SK-N-SH treated with all-trans-retinoic acid at 6 μM for 48 hours (cell line): ENCODE results near the gene CSF2RB.

Source experiments
- ATAC-seq: fragments of 200-7000 bp; cut with Tn5 transposase; 3 replicates; pipeline ENCODE4 v1.9.1; 2020; ENCODE audit warnings: mild to moderate bottlenecking, moderate library complexity
- ARNTL ChIP-seq: fragments of 450-650 bp; formaldehyde crosslinking; IDR thresholded peaks from 2 replicates; pipeline ENCODE4 v1.5.0; 2020; ENCODE audit warnings: low read depth, mild to moderate bottlenecking, moderate library complexity, borderline replicate concordance
- BACH2 ChIP-seq: fragments of 250-450 bp; sonication (Bioruptor Pico); IDR thresholded peaks from 2 replicates; pipeline ENCODE4 v1.9.0; 2021; ENCODE audit warnings: mild to moderate bottlenecking, borderline replicate concordance
- ESRRG ChIP-seq: fragments of 250-450 bp; sonication (Bioruptor Pico); IDR thresholded peaks from 2 replicates; pipeline ENCODE4 v1.6.1; 2021; ENCODE audit warnings: mild to moderate bottlenecking
- GLIS3 ChIP-seq: fragments of 250-450 bp; sonication (Bioruptor Pico); IDR thresholded peaks from 2 replicates; pipeline ENCODE4 v1.5.0; 2020; ENCODE audit warnings: mild to moderate bottlenecking, moderate library complexity
- ISL1 ChIP-seq: fragments of 250-450 bp; sonication (Bioruptor Pico); IDR thresholded peaks from 2 replicates; pipeline ENCODE4 v2.1.2; 2022; ENCODE audit warnings: mild to moderate bottlenecking, moderate library complexity
- PPARA ChIP-seq: fragments of 250-450 bp; sonication (Bioruptor Pico); IDR thresholded peaks from 2 replicates; pipeline ENCODE4 v1.5.0; 2020; ENCODE audit warnings: mild to moderate bottlenecking, borderline replicate concordance
- RARB ChIP-seq: fragments of 250-450 bp; sonication (Bioruptor Pico); IDR thresholded peaks from 2 replicates; pipeline ENCODE4 v1.8.0; 2021; ENCODE audit warnings: mild to moderate bottlenecking, moderate library complexity
- TCF4 ChIP-seq: fragments of 250-450 bp; sonication (Bioruptor Pico); IDR thresholded peaks from 2 replicates; pipeline ENCODE4 v1.8.0; 2021; ENCODE audit warnings: mild to moderate bottlenecking, moderate library complexity, borderline replicate concordance
- TOX ChIP-seq: fragments of 250-450 bp; sonication (Bioruptor Pico); IDR thresholded peaks from 2 replicates; pipeline ENCODE4 v1.8.0; 2021; ENCODE audit warnings: mild to moderate bottlenecking, moderate library complexity, borderline replicate concordance
- ZC3H10 ChIP-seq: fragments of 250-450 bp; sonication (Bioruptor Pico); IDR thresholded peaks from 2 replicates; pipeline ENCODE4 v1.5.1; 2021; ENCODE audit warnings: mild to moderate bottlenecking, moderate library complexity
- ZFP3 ChIP-seq: fragments of 250-450 bp; sonication (Bioruptor Pico); IDR thresholded peaks from 2 replicates; pipeline ENCODE4 v1.5.0; 2020; ENCODE audit warnings: mild to moderate bottlenecking, moderate library complexity
- ZNF565 ChIP-seq: fragments of 450-650 bp; formaldehyde crosslinking; conservative IDR thresholded peaks from 2 replicates; pipeline ENCODE4 v1.5.0; 2020; ENCODE audit warnings: low read depth, mild to moderate bottlenecking, moderate library complexity
- ZNF70 ChIP-seq: fragments of 450-650 bp; formaldehyde crosslinking; IDR thresholded peaks from 2 replicates; pipeline ENCODE4 v1.5.0; 2020; ENCODE audit warnings: mild to moderate bottlenecking, moderate library complexity
- ZNF8 ChIP-seq: fragments of 450-650 bp; formaldehyde crosslinking; IDR thresholded peaks from 2 replicates; pipeline ENCODE4 v1.5.0; 2020; ENCODE audit warnings: mild to moderate bottlenecking, moderate library complexity
- TF ChIP-seq, protein P1 (sequence below): fragments of 250-450 bp; sonication (Bioruptor Pico); IDR thresholded peaks from 2 replicates; pipeline ENCODE4 v1.5.1; 2021; ENCODE audit warnings: mild to moderate bottlenecking, moderate library complexity
- TF ChIP-seq, protein P2 (sequence below): fragments of 250-450 bp; sonication (Bioruptor Pico); IDR thresholded peaks from 2 replicates; pipeline ENCODE4 v1.8.0; 2021; ENCODE audit warnings: low read depth, mild to moderate bottlenecking, moderate library complexity, borderline replicate concordance
- TF ChIP-seq, protein P3 (sequence below): fragments of 250-450 bp; sonication (Bioruptor Pico); IDR thresholded peaks from 2 replicates; pipeline ENCODE4 v1.8.0; 2020; ENCODE audit warnings: mild to moderate bottlenecking, moderate library complexity, borderline replicate concordance
- TF ChIP-seq, protein P4 (sequence below): fragments of 250-450 bp; sonication (Bioruptor Pico); IDR thresholded peaks from 2 replicates; pipeline ENCODE4 v1.5.0; 2020; ENCODE audit warnings: mild to moderate bottlenecking, moderate library complexity

Gene CSF2RB

DNA sequence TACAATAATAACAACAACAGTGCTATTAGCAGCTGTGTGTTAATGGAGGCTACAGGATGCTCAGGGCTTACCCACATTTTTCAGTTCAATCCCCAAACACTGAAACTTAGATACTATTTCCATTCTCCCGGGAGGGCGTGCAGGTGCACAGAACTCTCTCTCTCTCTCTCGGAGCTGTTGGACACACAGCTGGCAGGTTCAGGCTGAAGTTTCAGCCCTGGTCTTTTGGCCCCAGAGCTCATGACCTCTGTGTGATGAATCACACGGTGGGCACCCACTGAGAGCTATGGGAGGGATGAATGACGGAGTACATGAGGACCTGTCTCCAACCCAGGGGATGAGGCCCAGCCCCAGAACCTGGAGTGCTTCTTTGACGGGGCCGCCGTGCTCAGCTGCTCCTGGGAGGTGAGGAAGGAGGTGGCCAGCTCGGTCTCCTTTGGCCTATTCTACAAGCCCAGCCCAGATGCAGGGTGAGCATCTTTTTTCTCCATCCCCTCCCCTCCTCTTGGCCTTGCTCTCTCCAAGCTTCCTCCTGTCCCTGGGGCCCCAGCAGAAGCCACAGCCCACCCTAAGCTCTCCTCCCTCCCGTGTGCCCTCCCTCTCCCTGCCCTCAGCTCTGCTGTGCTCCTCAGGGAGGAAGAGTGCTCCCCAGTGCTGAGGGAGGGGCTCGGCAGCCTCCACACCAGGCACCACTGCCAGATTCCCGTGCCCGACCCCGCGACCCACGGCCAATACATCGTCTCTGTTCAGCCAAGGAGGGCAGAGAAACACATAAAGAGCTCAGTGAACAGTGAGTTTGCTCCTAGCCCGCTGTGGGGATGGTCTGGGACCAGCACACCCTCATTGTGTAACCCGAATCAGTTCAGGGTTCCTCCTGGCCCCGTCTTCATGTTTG, 16.9 kb downstream of the CSF2RB start:
- no peak for ATAC-seq
- TF ChIP-seq ZNF565 (CRISPR knock-in tag) = no peak
- TF ChIP-seq, protein P1, sequence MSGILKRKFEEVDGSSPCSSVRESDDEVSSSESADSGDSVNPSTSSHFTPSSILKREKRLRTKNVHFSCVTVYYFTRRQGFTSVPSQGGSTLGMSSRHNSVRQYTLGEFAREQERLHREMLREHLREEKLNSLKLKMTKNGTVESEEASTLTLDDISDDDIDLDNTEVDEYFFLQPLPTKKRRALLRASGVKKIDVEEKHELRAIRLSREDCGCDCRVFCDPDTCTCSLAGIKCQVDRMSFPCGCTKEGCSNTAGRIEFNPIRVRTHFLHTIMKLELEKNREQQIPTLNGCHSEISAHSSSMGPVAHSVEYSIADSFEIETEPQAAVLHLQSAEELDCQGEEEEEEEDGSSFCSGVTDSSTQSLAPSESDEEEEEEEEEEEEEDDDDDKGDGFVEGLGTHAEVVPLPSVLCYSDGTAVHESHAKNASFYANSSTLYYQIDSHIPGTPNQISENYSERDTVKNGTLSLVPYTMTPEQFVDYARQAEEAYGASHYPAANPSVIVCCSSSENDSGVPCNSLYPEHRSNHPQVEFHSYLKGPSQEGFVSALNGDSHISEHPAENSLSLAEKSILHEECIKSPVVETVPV (CRISPR knock-in tag) = no peak
- TF ChIP-seq TOX = no peak
- TF ChIP-seq, protein P2, sequence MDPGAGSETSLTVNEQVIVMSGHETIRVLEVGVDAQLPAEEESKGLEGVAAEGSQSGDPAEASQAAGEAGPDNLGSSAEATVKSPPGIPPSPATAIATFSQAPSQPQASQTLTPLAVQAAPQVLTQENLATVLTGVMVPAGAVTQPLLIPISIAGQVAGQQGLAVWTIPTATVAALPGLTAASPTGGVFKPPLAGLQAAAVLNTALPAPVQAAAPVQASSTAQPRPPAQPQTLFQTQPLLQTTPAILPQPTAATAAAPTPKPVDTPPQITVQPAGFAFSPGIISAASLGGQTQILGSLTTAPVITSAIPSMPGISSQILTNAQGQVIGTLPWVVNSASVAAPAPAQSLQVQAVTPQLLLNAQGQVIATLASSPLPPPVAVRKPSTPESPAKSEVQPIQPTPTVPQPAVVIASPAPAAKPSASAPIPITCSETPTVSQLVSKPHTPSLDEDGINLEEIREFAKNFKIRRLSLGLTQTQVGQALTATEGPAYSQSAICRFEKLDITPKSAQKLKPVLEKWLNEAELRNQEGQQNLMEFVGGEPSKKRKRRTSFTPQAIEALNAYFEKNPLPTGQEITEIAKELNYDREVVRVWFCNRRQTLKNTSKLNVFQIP (CRISPR knock-in tag) = no peak
- TF ChIP-seq BACH2 (CRISPR knock-in tag) = no peak
- no peak for TF ChIP-seq ZFP3 (CRISPR knock-in tag)
- no peak for TF ChIP-seq PPARA (CRISPR knock-in tag)
- TF ChIP-seq ZC3H10 (CRISPR knock-in tag) = no peak

DNA sequence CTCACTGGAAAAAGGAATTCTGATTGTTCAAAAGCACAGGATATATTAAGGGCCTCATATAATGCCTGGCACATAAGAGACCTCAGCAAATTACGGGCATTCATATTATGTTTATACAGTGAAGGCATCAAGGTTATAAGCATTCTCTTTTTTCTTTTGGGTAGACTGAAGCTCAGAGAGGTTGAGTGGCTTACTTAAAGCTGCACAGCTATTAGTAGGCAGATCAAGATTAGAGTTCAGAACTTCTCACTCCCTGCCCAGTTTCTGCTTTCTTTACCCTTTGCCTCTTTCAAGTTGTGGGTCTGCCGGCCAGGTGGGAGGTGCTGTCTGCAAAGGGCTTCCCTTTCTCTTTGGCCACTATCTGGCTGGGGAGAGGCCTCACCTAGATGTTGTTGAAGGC, 18.0 kb downstream of the CSF2RB start:
- no peak for TF ChIP-seq ISL1 (CRISPR knock-in tag)
- TF ChIP-seq, protein P3, sequence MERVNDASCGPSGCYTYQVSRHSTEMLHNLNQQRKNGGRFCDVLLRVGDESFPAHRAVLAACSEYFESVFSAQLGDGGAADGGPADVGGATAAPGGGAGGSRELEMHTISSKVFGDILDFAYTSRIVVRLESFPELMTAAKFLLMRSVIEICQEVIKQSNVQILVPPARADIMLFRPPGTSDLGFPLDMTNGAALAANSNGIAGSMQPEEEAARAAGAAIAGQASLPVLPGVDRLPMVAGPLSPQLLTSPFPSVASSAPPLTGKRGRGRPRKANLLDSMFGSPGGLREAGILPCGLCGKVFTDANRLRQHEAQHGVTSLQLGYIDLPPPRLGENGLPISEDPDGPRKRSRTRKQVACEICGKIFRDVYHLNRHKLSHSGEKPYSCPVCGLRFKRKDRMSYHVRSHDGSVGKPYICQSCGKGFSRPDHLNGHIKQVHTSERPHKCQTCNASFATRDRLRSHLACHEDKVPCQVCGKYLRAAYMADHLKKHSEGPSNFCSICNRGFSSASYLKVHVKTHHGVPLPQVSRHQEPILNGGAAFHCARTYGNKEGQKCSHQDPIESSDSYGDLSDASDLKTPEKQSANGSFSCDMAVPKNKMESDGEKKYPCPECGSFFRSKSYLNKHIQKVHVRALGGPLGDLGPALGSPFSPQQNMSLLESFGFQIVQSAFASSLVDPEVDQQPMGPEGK (CRISPR knock-in tag) = no peak
- TF ChIP-seq, protein P4, sequence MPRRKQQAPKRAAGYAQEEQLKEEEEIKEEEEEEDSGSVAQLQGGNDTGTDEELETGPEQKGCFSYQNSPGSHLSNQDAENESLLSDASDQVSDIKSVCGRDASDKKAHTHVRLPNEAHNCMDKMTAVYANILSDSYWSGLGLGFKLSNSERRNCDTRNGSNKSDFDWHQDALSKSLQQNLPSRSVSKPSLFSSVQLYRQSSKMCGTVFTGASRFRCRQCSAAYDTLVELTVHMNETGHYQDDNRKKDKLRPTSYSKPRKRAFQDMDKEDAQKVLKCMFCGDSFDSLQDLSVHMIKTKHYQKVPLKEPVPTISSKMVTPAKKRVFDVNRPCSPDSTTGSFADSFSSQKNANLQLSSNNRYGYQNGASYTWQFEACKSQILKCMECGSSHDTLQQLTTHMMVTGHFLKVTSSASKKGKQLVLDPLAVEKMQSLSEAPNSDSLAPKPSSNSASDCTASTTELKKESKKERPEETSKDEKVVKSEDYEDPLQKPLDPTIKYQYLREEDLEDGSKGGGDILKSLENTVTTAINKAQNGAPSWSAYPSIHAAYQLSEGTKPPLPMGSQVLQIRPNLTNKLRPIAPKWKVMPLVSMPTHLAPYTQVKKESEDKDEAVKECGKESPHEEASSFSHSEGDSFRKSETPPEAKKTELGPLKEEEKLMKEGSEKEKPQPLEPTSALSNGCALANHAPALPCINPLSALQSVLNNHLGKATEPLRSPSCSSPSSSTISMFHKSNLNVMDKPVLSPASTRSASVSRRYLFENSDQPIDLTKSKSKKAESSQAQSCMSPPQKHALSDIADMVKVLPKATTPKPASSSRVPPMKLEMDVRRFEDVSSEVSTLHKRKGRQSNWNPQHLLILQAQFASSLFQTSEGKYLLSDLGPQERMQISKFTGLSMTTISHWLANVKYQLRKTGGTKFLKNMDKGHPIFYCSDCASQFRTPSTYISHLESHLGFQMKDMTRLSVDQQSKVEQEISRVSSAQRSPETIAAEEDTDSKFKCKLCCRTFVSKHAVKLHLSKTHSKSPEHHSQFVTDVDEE (CRISPR knock-in tag) = no peak
- no peak for ATAC-seq

DNA sequence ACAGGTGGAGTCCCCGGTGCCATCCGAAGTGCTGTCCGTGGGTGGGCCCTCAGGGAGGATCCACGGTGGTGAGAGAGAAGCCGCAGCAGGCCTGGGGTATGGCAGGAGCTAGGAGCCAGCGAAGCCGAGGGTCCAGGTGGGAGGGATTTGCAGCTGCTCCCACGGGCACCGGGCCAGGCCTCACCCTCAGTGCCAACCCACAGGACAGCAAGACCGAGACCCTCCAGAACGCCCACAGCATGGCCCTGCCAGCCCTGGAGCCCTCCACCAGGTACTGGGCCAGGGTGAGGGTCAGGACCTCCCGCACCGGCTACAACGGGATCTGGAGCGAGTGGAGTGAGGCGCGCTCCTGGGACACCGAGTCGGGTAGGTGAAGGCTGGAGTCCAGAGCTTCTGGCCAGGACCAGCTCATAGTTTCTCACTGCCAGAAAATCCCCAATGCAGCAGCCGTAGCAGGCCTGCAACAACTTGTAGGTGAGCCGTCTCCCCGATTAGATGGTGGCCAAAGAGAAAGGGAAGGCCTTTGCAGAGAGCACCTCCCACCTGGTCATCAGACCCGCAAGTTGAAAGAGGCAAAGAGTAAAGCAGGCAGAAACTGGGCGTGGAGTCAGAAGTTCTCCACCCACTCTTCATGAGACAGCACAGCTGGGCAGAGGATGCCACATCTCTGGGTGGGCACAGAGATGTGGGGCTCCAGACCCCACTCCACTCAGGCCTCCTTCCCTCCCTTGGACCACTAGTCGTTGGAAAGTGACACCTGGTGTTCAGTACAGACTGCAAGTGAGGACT, 20.4 kb downstream of the CSF2RB start:
- no peak for TF ChIP-seq TCF4 (CRISPR knock-in tag)
- no peak for TF ChIP-seq ZNF8 (CRISPR knock-in tag)
- no peak for TF ChIP-seq BACH2 (CRISPR knock-in tag)
- TF ChIP-seq ESRRG (CRISPR knock-in tag) = no peak
- no peak for ATAC-seq

DNA sequence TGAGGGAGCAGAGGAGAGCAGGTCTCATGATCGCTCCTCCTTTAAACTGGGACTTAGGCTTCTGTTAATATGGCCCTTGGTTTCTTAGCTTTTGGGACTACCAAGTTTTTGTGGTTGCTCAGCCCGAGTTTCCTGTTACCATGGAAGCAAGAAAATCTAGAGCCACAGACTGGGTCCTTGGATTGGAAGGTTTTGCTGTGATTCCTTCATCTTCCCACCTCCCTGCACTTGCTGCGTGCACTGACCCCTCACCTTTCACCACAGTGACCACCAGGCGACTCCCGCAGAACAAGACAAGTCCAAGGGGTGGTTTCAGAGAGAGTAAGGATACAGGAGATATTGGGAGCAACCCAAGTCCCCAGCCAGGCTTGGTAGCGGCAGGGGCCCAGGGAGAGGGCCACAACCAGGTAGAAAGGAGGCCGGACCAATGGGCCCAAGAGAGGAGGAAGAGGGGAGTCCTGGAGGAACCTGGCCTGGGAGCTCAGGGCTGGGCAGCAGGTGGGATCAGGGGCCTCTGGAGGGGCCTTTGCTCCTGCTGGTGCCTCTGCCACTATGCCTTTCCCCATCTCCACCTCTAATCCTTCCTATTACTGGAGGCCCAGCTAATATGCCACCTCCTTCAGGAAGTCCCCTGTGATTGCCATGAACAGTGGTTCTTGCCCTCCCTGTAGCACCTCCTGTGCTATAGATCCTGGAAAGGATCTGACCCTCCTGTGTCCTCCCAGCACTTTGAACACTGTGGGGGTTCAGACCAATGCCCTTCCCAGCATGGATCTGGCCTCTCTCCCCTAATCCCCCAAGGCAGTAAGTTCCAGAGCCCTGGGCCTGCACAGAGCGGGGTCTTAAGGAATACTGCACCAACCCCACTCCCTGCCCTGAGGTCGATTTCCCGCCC, 21.2 kb downstream of the CSF2RB start:
- no peak for ATAC-seq
- TF ChIP-seq, protein P2 (CRISPR knock-in tag) = no peak
- TF ChIP-seq TCF4 (CRISPR knock-in tag) = no peak
- no peak for TF ChIP-seq ARNTL (CRISPR knock-in tag)
- no peak for TF ChIP-seq RARB
- TF ChIP-seq ZNF70 = peak; percentile 95
- no peak for TF ChIP-seq GLIS3
- no peak for TF ChIP-seq PPARA (CRISPR knock-in tag)
- no peak for TF ChIP-seq BACH2 (CRISPR knock-in tag)
